Right lobe of liver (tissue), 6 donors: ENCODE data around the gene CDH4. TPM values are rescaled to one million over a fixed set of nuclear protein-coding genes. Genes with fewer than 3 reads are reported as not detected.

ENCODE experiments used
- ATAC-seq, 4 donors: fragments of 200-7000 bp; cut with Tn5 transposase; one replicate each; pipeline ENCODE4 v1.9.1; 2020; ENCODE audit warnings: mild to moderate bottlenecking in 4 of 4, moderate library complexity in 4 of 4
- DNase-seq, 3 donors: peaks; one replicate each; pipeline ENCODE4 v3.0.0-alpha.2; 2020
- H3K27ac ChIP-seq, 3 donors: fragments of 200-600 bp; one replicate each; pipeline ENCODE4 v1.8.0; 2022
- H3K27me3 ChIP-seq, 2 donors: fragments of 200-600 bp; one replicate each; pipeline ENCODE4 v1.8.0; 2022
- H3K36me3 ChIP-seq, 4 donors: fragments of 200-600 bp; sonication (generic) in 1 of 4; one replicate each; pipeline versions ENCODE4 v1.5.1 to v1.8.0; 2017 to 2022; ENCODE audit warnings: control low read depth in 1 of 4
- H3K4me1 ChIP-seq, 4 donors: fragments of 200-600 bp; sonication (generic) in 1 of 4; one replicate each; pipeline versions ENCODE4 v1.5.1 to v1.8.0; 2017 to 2022; ENCODE audit warnings: control low read depth in 1 of 4
- H3K4me3 ChIP-seq, 3 donors: fragments of 200-600 bp; one replicate each; pipeline ENCODE4 v1.8.0; 2022
- H3K9me3 ChIP-seq, 4 donors: fragments of 200-600 bp; sonication (generic) in 1 of 4; one replicate each; pipeline versions ENCODE4 v1.5.1 to v1.8.0; 2017 to 2022; ENCODE audit warnings: control low read depth in 1 of 4
- CTCF ChIP-seq, 4 donors: fragments of 200-600 bp in 3 of 4; fragments of 450-650 bp in 1 of 4; IDR thresholded peaks; one replicate each; pipeline versions ENCODE4 v1.5.1 to v1.8.0; 2016 to 2022; ENCODE audit warnings: antibody characterized with exemption in 4 of 4, mild to moderate bottlenecking in 2 of 4
- POLR2A ChIP-seq: fragments of 450-650 bp; IDR thresholded peaks from one replicate; pipeline ENCODE4 v1.6.1; 2017; ENCODE audit warnings: antibody characterized with exemption, mild to moderate bottlenecking
- WGBS: methylation state at CpG from one replicate; pipeline ENCODE4 v1.1.6; 2018; ENCODE audit warnings: low coverage, low lambda C conversion rate; ENCODE audit not compliant: insufficient coverage; ENCODE audit errors: missing lambda C conversion rate; 5-methylcytosine and 5-hydroxymethylcytosine counted together
- intact Hi-C, 2 donors: fragments of 100-400 bp; cut with DNase I; formaldehyde crosslinking; loops; one replicate each; pipeline versions ENCODE4 v1.11.2 to v1.14.1; 2022
- total RNA-seq, 6 experiments: library from RNA; depleted of rRNA in 2 of 6; stranded (reverse); fragments of >200 nt in 2 of 6; fragmentation: NEBNext Ultra II Directional in 3 of 6; extraction: Animal tissue kit (Norgen Biotek cat#: 25700) in 3 of 6; gene quantifications; one replicate each; pipeline versions ENCODE4 v1.1.0 to v1.2.4, GENCODE V29; 2016 to 2023
- donor health status: DM: no; HTN: yes; CAD: no.
- donor health status: DM: no; HTN: no; CAD: no.
- donor health status: DM: no; HTN: no; CAD: no.
- donor health status: DM: no; HTN: yes; CAD: no.
- donor health status: DM: no; HTN: yes; CAD: no.

Gene CDH4
- total RNA-seq, 6 experiments from 2014 or later = 0.02 to 0.14 (median 0.09) TPM; not detected in 3

- Histone ChIP-seq H3K27me3 (no peaks in the 10 kb centered on the region), H3K9me3 (no peaks in the 10 kb centered on the region), H3K4me1 (no peaks in the 10 kb centered on the region), H3K27ac (no peak overlapping the region), H3K4me3 (no peak overlapping the region), H3K36me3 (no peaks in the 10 kb centered on the region)
- no peak for ATAC-seq
- TF ChIP-seq CTCF (IDR thresholded peaks at IDR 0.05) (no peak), POLR2A (no peak)
- peak in 1 of 3 donors; percentile 39 for DNase-seq
- 60% methylated on average over 2 of the region's 25 CpGs for WGBS
- intact Hi-C loops = no loop called here
These were observed 377.7 kb downstream of the CDH4 start for GRCh38 chr20:61629602-61630390.

- 0% methylated on average over 1 of the region's 5 CpGs for WGBS
- H3K9me3 ChIP-seq = no peaks in the 10 kb centered on the region
- no peaks in the 10 kb centered on the region for H3K4me1 ChIP-seq
- no peak overlapping the region for H3K4me3 ChIP-seq
- no peak overlapping the region for H3K27ac ChIP-seq
- ATAC-seq = no peak
- DNase-seq = peak in 1 of 3 donors; percentile 35
- TF ChIP-seq POLR2A (no peak), CTCF (IDR thresholded peaks at IDR 0.05) (no peak)
- H3K27me3 ChIP-seq = no peaks in the 10 kb centered on the region
- H3K36me3 ChIP-seq = no peaks in the 10 kb centered on the region
- intact Hi-C loops = no loop called here
These were observed 378.3 kb downstream of the CDH4 start for GRCh38 chr20:61630391-61630650.

GRCh38 chr20:61630816-61631215 lies 378.8 kb downstream of the CDH4 start:
- ATAC-seq (no peak), DNase-seq (no peak)
- TF ChIP-seq POLR2A = no peak
- no peak overlapping the region for H3K27ac ChIP-seq
- intact Hi-C loops = no loop called here
- 48% methylated on average over 5 of the region's 10 CpGs for WGBS
- no peaks in the 10 kb centered on the region for H3K27me3 ChIP-seq
- H3K4me1 ChIP-seq = no peaks in the 10 kb centered on the region
- H3K4me3 ChIP-seq = no peak overlapping the region
- H3K36me3 ChIP-seq = no peaks in the 10 kb centered on the region
- no peaks in the 10 kb centered on the region for H3K9me3 ChIP-seq

GRCh38 chr20:61631751-61632150 lies 379.7 kb downstream of the CDH4 start:
- DNase-seq (peak in 1 of 3 donors; percentile 39), ATAC-seq (no peak)
- TF ChIP-seq CTCF (IDR thresholded peaks at IDR 0.05) (no peak), POLR2A (no peak)
- intact Hi-C loops = no loop called here
- no peak overlapping the region for H3K27ac ChIP-seq
- H3K27me3 ChIP-seq = no peaks in the 10 kb centered on the region
- H3K4me1 ChIP-seq = no peaks in the 10 kb centered on the region
- H3K4me3 ChIP-seq = no peak overlapping the region
- H3K9me3 ChIP-seq = no peaks in the 10 kb centered on the region
- 59% methylated on average over 5 of the region's 17 CpGs for whole genome bisulfite sequencing
- no peaks in the 10 kb centered on the region for H3K36me3 ChIP-seq

- H3K27ac ChIP-seq = no peak overlapping the region
- DNase-seq = no peak
- no peak overlapping the region for H3K4me3 ChIP-seq
- no peaks in the 10 kb centered on the region for H3K9me3 ChIP-seq
- no peak for ATAC-seq
- WGBS = 38% methylated on average over 1 of the region's 1 CpG
- TF ChIP-seq POLR2A (no peak), CTCF (IDR thresholded peaks at IDR 0.05) (no peak)
- no peaks in the 10 kb centered on the region for H3K27me3 ChIP-seq
- H3K4me1 ChIP-seq = no peaks in the 10 kb centered on the region
- intact Hi-C loops = no loop called here
- no peaks in the 10 kb centered on the region for H3K36me3 ChIP-seq
These were observed 380.9 kb downstream of the CDH4 start for GRCh38 chr20:61633004-61633403.
